K562 (cell line): ENCODE results near the gene MSX1. TPM values are rescaled to one million over a fixed set of nuclear protein-coding genes. Genes with fewer than 3 reads are reported as not detected.
A peak's percentile ranks its signal among the peaks of the same experiment; 100 is the strongest.

ENCODE experiments used
- ATAC-seq: fragments of 200-7000 bp; cut with Tn5 transposase; 3 replicates; pipeline ENCODE4 v1.9.1; 2020; ENCODE audit warnings: moderate library complexity
- BruUV-seq: library from RNA; stranded (reverse); fragments of 400-500 nt; replicated peaks from 2 replicates; lab custom pipeline; 2021; lab: Mats Ljungman, UMichigan
- CTCF ChIA-PET: fragments of 300-600 bp; formaldehyde crosslinking; extraction: SDS; loops from one replicate; lab custom pipeline; 2021; ENCODE audit warnings: low intra/inter-chr PET ratio; lab: Yijun Ruan, JAX
- POLR2A ChIA-PET: fragments of 300-600, 350-650 bp; sonication (Branson Sonifier 250); formaldehyde crosslinking; extraction: SDS; loops from one replicate; lab custom pipeline; 2021; ENCODE audit warnings: antibody characterized with exemption, inconsistent platforms; lab: Yijun Ruan, JAX
- DNase-seq, 4 experiments: peaks; one replicate each; pipeline versions ENCODE4 v3.0.0 to v3.0.0-alpha.2; 2011 to 2018; ENCODE audit warnings: low spot score in 3 of 4, mixed read lengths in 3 of 4; ENCODE audit errors: extremely low read depth in 1 of 4
- FAIRE-seq: peaks from 2 replicates; lab custom pipeline; 2011; peaks lifted over from hg19 to GRCh38; lab: Jason Lieb, UNC
- H2AFZ ChIP-seq: 2 replicates; pipeline ENCODE4 v1.6.0; 2011; ENCODE audit warnings: low read depth, low read length, control low read depth, inconsistent platforms
- H3K27ac ChIP-seq: fragments of 200-600 bp; 3 replicates; pipeline ENCODE4 v1.8.0; 2011; ENCODE audit warnings: low read depth, mild to moderate bottlenecking, control low read depth, inconsistent platforms, low read length, moderate library complexity, mixed read lengths; ENCODE audit errors: extremely low read depth
- H3K27me3 ChIP-seq, 2 experiments: fragments of 300-600 bp in 1 of 2; 2 replicates in 1 of 2; 3 replicates in 1 of 2; pipeline versions ENCODE4 v1.6.0 to v1.8.0; 2011; ENCODE audit warnings: inconsistent platforms in 2 of 2, low read length in 2 of 2, mild to moderate bottlenecking in 1 of 2, mixed read lengths in 1 of 2, moderate library complexity in 1 of 2; ENCODE audit not compliant: control insufficient read depth in 2 of 2, insufficient read depth in 2 of 2
- H3K36me3 ChIP-seq: fragments of 300-600 bp; 3 replicates; pipeline ENCODE4 v1.8.0; 2011; ENCODE audit warnings: mild to moderate bottlenecking, low read length, inconsistent platforms; ENCODE audit not compliant: control insufficient read depth, insufficient read depth
- H3K4me1 ChIP-seq, 2 experiments: fragments of 200-600 bp in 1 of 2; replicated peaks in 1 of 2; 2 replicates in 1 of 2; 3 replicates in 1 of 2; pipeline versions ENCODE4 v1.5.1 to v1.8.0; 2011; ENCODE audit warnings: inconsistent platforms in 2 of 2, low read length in 2 of 2, mild to moderate bottlenecking in 1 of 2, mixed read lengths in 1 of 2, moderate library complexity in 1 of 2; ENCODE audit not compliant: control insufficient read depth in 2 of 2, insufficient read depth in 2 of 2
- H3K4me2 ChIP-seq: 2 replicates; pipeline ENCODE4 v1.6.1; 2011; ENCODE audit warnings: low read length, control low read depth, inconsistent platforms, mixed read lengths; ENCODE audit not compliant: insufficient read depth
- H3K4me3 ChIP-seq: fragments of 200-600 bp; sonication (generic), shearing (Covaris generic); 2 replicates; pipeline ENCODE4 v1.5.1; 2016; ENCODE audit warnings: control low read depth, inconsistent platforms
- H3K79me2 ChIP-seq: fragments of 200-600 bp; 3 replicates; pipeline ENCODE4 v1.8.0; 2011; ENCODE audit warnings: low read length, inconsistent platforms; ENCODE audit not compliant: control insufficient read depth, insufficient read depth
- H3K9ac ChIP-seq, 2 experiments: 2 replicates each; pipeline versions ENCODE4 v1.6.0 to v1.6.1; 2011; ENCODE audit warnings: low read depth in 2 of 2, low read length in 2 of 2, control low read depth in 1 of 2, inconsistent platforms in 1 of 2, mild to moderate bottlenecking in 1 of 2, mixed read lengths in 1 of 2; ENCODE audit not compliant: insufficient read depth in 1 of 2
- H3K9me1 ChIP-seq: one replicate; pipeline ENCODE4 v1.6.0; 2011; ENCODE audit warnings: inconsistent platforms, mild to moderate bottlenecking, low read length, moderate library complexity; ENCODE audit not compliant: control insufficient read depth, insufficient read depth
- H3K9me3 ChIP-seq: replicated peaks from 2 replicates; pipeline ENCODE4 v1.5.1; 2011; ENCODE audit warnings: low read depth, low read length, inconsistent platforms; ENCODE audit not compliant: control insufficient read depth, insufficient read depth
- H4K20me1 ChIP-seq: replicated peaks from 2 replicates; pipeline ENCODE4 v1.6.1; 2011; ENCODE audit warnings: low read length, inconsistent platforms, mixed read lengths; ENCODE audit not compliant: control insufficient read depth, insufficient read depth
- CEBPG ChIP-seq, 3 experiments: fragments of 200-800 bp in 1 of 3; sonication (Bioruptor generic) in 1 of 3; sonication (generic) in 1 of 3; formaldehyde crosslinking in 1 of 3; IDR thresholded peaks in 2 of 3; conservative IDR thresholded peaks in 1 of 3; 2 replicates each; pipeline versions ENCODE4 v1.6.1 to v1.8.0; 2016 to 2022; ENCODE audit warnings: missing compliant biosample characterization in 2 of 3, missing genetic modification characterization in 2 of 3, mild to moderate bottlenecking in 1 of 3, missing genetic modification reagents in 1 of 3
- FIP1L1 ChIP-seq: fragments of 200-400 bp; formaldehyde crosslinking; IDR thresholded peaks from 2 replicates; pipeline ENCODE4 v1.6.1; 2018; ENCODE audit warnings: mild to moderate bottlenecking, low read depth, low read length; ENCODE audit not compliant: poor library complexity, severe bottlenecking
- MIER1 ChIP-seq: fragments of 450-650 bp; IDR thresholded peaks from 2 replicates; pipeline ENCODE4 v1.6.1; 2016; ENCODE audit warnings: antibody characterized with exemption, mild to moderate bottlenecking, low read depth
- ZNF3 ChIP-seq: fragments of 250-450 bp; sonication (Bioruptor Pico); IDR thresholded peaks from 2 replicates; pipeline ENCODE4 v1.5.0; 2021; ENCODE audit warnings: mild to moderate bottlenecking, moderate library complexity
- WGBS: fragments of 100-300 bp; shearing (Covaris generic); methylation state at CpG from one replicate; pipeline ENCODE4 v1.1.6; 2016; ENCODE audit warnings: low coverage, mixed read lengths; ENCODE audit not compliant: insufficient coverage; ENCODE audit errors: missing lambda C conversion rate; 5-methylcytosine and 5-hydroxymethylcytosine counted together
- in situ Hi-C: fragments of 300-500 bp; cut with MboI; formaldehyde crosslinking; loops from 4 replicates; pipeline ENCODE4 v1.15.0; 2018; ENCODE audit warnings: inconsistent platforms, mixed read lengths
- intact Hi-C: fragments of 100-400 bp; cut with micrococcal nuclease; formaldehyde crosslinking; loops from 2 replicates; pipeline ENCODE4 v1.14.2; 2022
- polyA plus RNA-seq, 8 experiments: library from polyadenylated mRNA; depleted of rRNA in 4 of 8; stranded (reverse) in 5 of 8; unstranded in 3 of 8; fragments of >200 nt; fragmentation: Nextera tagmentation in 2 of 8; fragmentation: Illumina TruSeq in 1 of 8; extraction: Ambion mirVana in 2 of 8; extraction: Trizol in 1 of 8; gene quantifications; 2 replicates each; pipeline versions ENCODE4 v1.2.1 to v1.2.3, GENCODE V29; 2011 to 2014; ENCODE audit warnings: inconsistent platforms in 1 of 8, missing spikeins in 1 of 8
- total RNA-seq, 7 experiments: library from RNA; depleted of rRNA in 6 of 7; stranded (reverse); fragments of >200 nt in 6 of 7; fragmentation: Illumina TruSeq in 2 of 7; extraction: Trizol in 2 of 7; gene quantifications; 2 replicates each; pipeline versions ENCODE4 v1.2.1 to v1.2.3, GENCODE V29; 2011 to 2021; ENCODE audit warnings: low replicate concordance in 1 of 7

The MSX1 gene
- total and polyA plus RNA-seq, 9 of the 15 experiments (the other 6 are each of a cell fraction or from before 2014, with no cell fraction given): 1.3 to 6.3 (median 2.3) TPM

- FAIRE-seq: no peak
- intact Hi-C loops: loop anchor here (10.0 kb wide), 1 partner anchor 201 kb away; no protein-coding TSS in a partner anchor
- Histone ChIP-seq H2AFZ (no peak overlapping the region), H3K4me3 (no peak overlapping the region), H4K20me1 (peaks cover 21% of the 10 kb centered on the region; the same call in 1 of the 2 replicates), H3K27me3 (peaks cover 35 to 75% of the 10 kb centered on the region in 2 experiments), H3K27ac (no peak overlapping the region), H3K9me1 (no peaks in the 10 kb centered on the region), H3K9ac (no peak overlapping the region), H3K36me3 (no peaks in the 10 kb centered on the region), H3K9me3 (no peaks in the 10 kb centered on the region), H3K4me1 (peaks cover 0 to 6% of the 10 kb centered on the region in 2 experiments; a peak in 1 of 5 replicates), H3K4me2 (no peak overlapping the region), H3K79me2 (no peaks in the 10 kb centered on the region)
- no TSS peak for BruUV-seq
- CTCF ChIA-PET: no interaction called here
- POLR2A ChIA-PET: interaction anchor here (0.9 kb wide), 1 partner anchor 8 kb away, joined by 3 read pairs; no protein-coding TSS in a partner anchor
- ATAC-seq: no peak
- in situ Hi-C loops: no loop called here
- DNase-seq: no peak
- TF ChIP-seq MIER1: no peak
- peak; percentile 91 for TF ChIP-seq ZNF3 (CRISPR knock-in tag)
- no peak for TF ChIP-seq CEBPG (CRISPR knock-in tag; IDR thresholded peaks at IDR 0.05)
- TF ChIP-seq CEBPG (tag; conservative IDR thresholded peaks at IDR 0.05 in 1 of 2, IDR thresholded peaks at IDR 0.05 in 1 of 2): 0 out of 4 replicates have a peak, but pooled peaks of 1 of the 2 experiments have one; percentile 1
- TF ChIP-seq FIP1L1: no peak
- WGBS: 3% methylated on average over 5 of the region's 5 CpGs
Observed at GRCh38 chr4:4875611-4876010, 16.1 kb downstream of the MSX1 start.
